H9 (cell line): ENCODE results near the gene HOXD10. TPM values are rescaled to one million over a fixed set of nuclear protein-coding genes. Genes with fewer than 3 reads are reported as not detected.

ENCODE experiments used
- DNase-seq: peaks from one replicate; pipeline ENCODE4 v3.0.0-alpha.2; 2017
- H2AFZ ChIP-seq: one replicate; pipeline ENCODE4 v1.6.1; 2013; ENCODE audit warnings: mild to moderate bottlenecking, low read length, control low read depth, moderate library complexity
- H2AK5ac ChIP-seq: 2 replicates; pipeline ENCODE4 v1.6.1; 2013; ENCODE audit warnings: low read length, control low read depth, mixed read lengths; ENCODE audit not compliant: insufficient read length
- H2BK120ac ChIP-seq: one replicate; pipeline ENCODE4 v1.6.1; 2013; ENCODE audit warnings: low read depth, mild to moderate bottlenecking, low read length, control low read depth, inconsistent platforms; ENCODE audit not compliant: poor library complexity, severe bottlenecking
- H2BK12ac ChIP-seq: 2 replicates; pipeline ENCODE4 v1.6.1; 2013; ENCODE audit warnings: low read length, control low read depth, mixed read lengths, low read depth; ENCODE audit not compliant: insufficient read length
- H2BK15ac ChIP-seq: 2 replicates; pipeline ENCODE4 v1.6.1; 2013; ENCODE audit warnings: low read depth, low read length, control low read depth
- H2BK20ac ChIP-seq: one replicate; pipeline ENCODE4 v1.6.1; 2013; ENCODE audit warnings: low read depth, mild to moderate bottlenecking, low read length, control low read depth, inconsistent platforms; ENCODE audit not compliant: poor library complexity, severe bottlenecking
- H2BK5ac ChIP-seq: 2 replicates; pipeline ENCODE4 v1.6.1; 2013; ENCODE audit warnings: low read length, control low read depth, mixed read lengths; ENCODE audit not compliant: insufficient read length
- H3K14ac ChIP-seq: 2 replicates; pipeline ENCODE4 v1.6.1; 2013; ENCODE audit warnings: low read length, control low read depth; ENCODE audit not compliant: insufficient read depth
- H3K18ac ChIP-seq: 2 replicates; pipeline ENCODE4 v1.6.1; 2013; ENCODE audit warnings: low read depth, mild to moderate bottlenecking, mixed read lengths, low read length, control low read depth; ENCODE audit not compliant: insufficient read length
- H3K23ac ChIP-seq: 2 replicates; pipeline ENCODE4 v1.6.1; 2013; ENCODE audit warnings: low read length, control low read depth, mixed read lengths, low read depth; ENCODE audit not compliant: insufficient read length
- H3K23me2 ChIP-seq: 2 replicates; pipeline ENCODE4 v1.6.1; 2013; ENCODE audit warnings: low read depth, mild to moderate bottlenecking, mixed read lengths, low read length, control low read depth; ENCODE audit not compliant: insufficient read length, poor library complexity, severe bottlenecking
- H3K27ac ChIP-seq: 2 replicates; pipeline ENCODE4 v1.5.1; 2013; ENCODE audit warnings: low read length, control low read depth, mixed read lengths, low read depth; ENCODE audit not compliant: insufficient read length
- H3K27me3 ChIP-seq: 2 replicates; pipeline ENCODE4 v1.6.1; 2013; ENCODE audit warnings: low read length, control low read depth, inconsistent platforms; ENCODE audit not compliant: insufficient read depth
- H3K4ac ChIP-seq: 2 replicates; pipeline ENCODE4 v1.6.1; 2013; ENCODE audit warnings: low read depth, mild to moderate bottlenecking, control low read depth, inconsistent platforms, low read length, moderate library complexity
- H3K4me1 ChIP-seq: 2 replicates; pipeline ENCODE4 v1.6.1; 2013; ENCODE audit warnings: low read length, control low read depth, inconsistent platforms; ENCODE audit not compliant: insufficient read depth
- H3K4me2 ChIP-seq: 2 replicates; pipeline ENCODE4 v1.6.1; 2013; ENCODE audit warnings: low read length, control low read depth, mixed read lengths; ENCODE audit not compliant: insufficient read length, insufficient read depth
- H3K56ac ChIP-seq: 2 replicates; pipeline ENCODE4 v1.6.1; 2013; ENCODE audit warnings: low read depth, mild to moderate bottlenecking, mixed read lengths, low read length, control low read depth; ENCODE audit not compliant: insufficient read length
- H3K79me1 ChIP-seq: 2 replicates; pipeline ENCODE4 v1.6.1; 2013; ENCODE audit warnings: low read depth, mild to moderate bottlenecking, moderate library complexity, low read length, control low read depth, inconsistent platforms; ENCODE audit not compliant: insufficient read depth, poor library complexity, severe bottlenecking
- H3K79me2 ChIP-seq: 2 replicates; pipeline ENCODE4 v1.6.1; 2013; ENCODE audit warnings: low read length, control low read depth, inconsistent platforms; ENCODE audit not compliant: insufficient read depth
- H3K9ac ChIP-seq: 2 replicates; pipeline ENCODE4 v1.6.1; 2013; ENCODE audit warnings: low read length, control low read depth, mixed read lengths; ENCODE audit not compliant: insufficient read length; ENCODE audit errors: extremely low read depth
- H3K9me3 ChIP-seq: one replicate; pipeline ENCODE4 v1.6.1; 2013; ENCODE audit warnings: low read depth, low read length, inconsistent platforms; ENCODE audit not compliant: control insufficient read depth
- H3T11ph ChIP-seq: one replicate; pipeline ENCODE4 v1.6.1; 2013; ENCODE audit warnings: mild to moderate bottlenecking, low read length, control low read depth, inconsistent platforms
- H4K20me1 ChIP-seq: one replicate; pipeline ENCODE4 v1.6.1; 2013; ENCODE audit not compliant: control insufficient read depth, insufficient read length, insufficient read depth
- H4K5ac ChIP-seq: 2 replicates; pipeline ENCODE4 v1.6.1; 2013; ENCODE audit warnings: low read depth, mild to moderate bottlenecking, mixed read lengths, low read length, control low read depth; ENCODE audit not compliant: insufficient read length
- H4K8ac ChIP-seq: replicated peaks from 2 replicates; pipeline ENCODE4 v1.6.1; 2013; ENCODE audit warnings: low read length, control low read depth, mixed read lengths, low read depth; ENCODE audit not compliant: insufficient read length
- H4K91ac ChIP-seq: 2 replicates; pipeline ENCODE4 v1.6.1; 2013; ENCODE audit warnings: low read depth, mild to moderate bottlenecking, moderate library complexity, mixed read lengths, low read length, control low read depth; ENCODE audit not compliant: insufficient read length
- H3K27ac Mint-ChIP-seq, 3 experiments: 2 replicates in 2 of 3; 3 replicates in 1 of 3; pipeline ENCODE4 v1.8.0; 2020 to 2021; ENCODE audit warnings: mixed read lengths in 3 of 3, mild to moderate bottlenecking in 1 of 3, moderate library complexity in 1 of 3
- H3K27me3 Mint-ChIP-seq: 2 replicates; pipeline ENCODE4 v1.8.0; 2021; ENCODE audit warnings: low read depth, mild to moderate bottlenecking, moderate library complexity, mixed read lengths
- H3K36me3 Mint-ChIP-seq, 3 experiments: 2 replicates in 2 of 3; 3 replicates in 1 of 3; pipeline ENCODE4 v1.8.0; 2020 to 2021; ENCODE audit warnings: low read depth in 3 of 3, mixed read lengths in 3 of 3; ENCODE audit not compliant: insufficient read depth in 1 of 3
- H3K4me1 Mint-ChIP-seq, 2 experiments: 2 replicates each; pipeline ENCODE4 v1.8.0; 2020; ENCODE audit warnings: mixed read lengths in 2 of 2
- H3K4me3 Mint-ChIP-seq, 2 experiments: 2 replicates in 1 of 2; 3 replicates in 1 of 2; pipeline ENCODE4 v1.8.0; 2020 to 2021; ENCODE audit warnings: mild to moderate bottlenecking in 2 of 2, mixed read lengths in 2 of 2, moderate library complexity in 1 of 2
- H3K9me3 Mint-ChIP-seq, 2 experiments: 2 replicates in 1 of 2; 3 replicates in 1 of 2; pipeline ENCODE4 v1.8.0; 2020; ENCODE audit warnings: mild to moderate bottlenecking in 2 of 2, mixed read lengths in 2 of 2, moderate library complexity in 1 of 2
- CTCF ChIP-seq: fragments of 200-600 bp; sonication (generic); conservative IDR thresholded peaks from 3 replicates; pipeline ENCODE4 v1.8.0; 2021; ENCODE audit warnings: antibody characterized with exemption, mild to moderate bottlenecking
- WGBS: extraction: QIAGEN DNeasy Blood & Tissue Kit; methylation state at CpG from one replicate; pipeline ENCODE4 v1.1.7; 2013; ENCODE audit warnings: missing lambda C conversion rate, low lambda C conversion rate, mixed read lengths; ENCODE audit not compliant: insufficient read length; ENCODE audit errors: extremely low coverage; 5-methylcytosine and 5-hydroxymethylcytosine counted together
- total RNA-seq: library from RNA; stranded (reverse); gene quantifications from 2 replicates; pipeline ENCODE4 v1.2.1, GENCODE V29; 2021

Gene HOXD10
- total RNA-seq, 1 experiment from 2014 or later = not detected

- H3K27me3 Mint-ChIP-seq = peaks cover 96% of the 10 kb centered on the region
- no peak overlapping the region for H3K23ac ChIP-seq
- no peaks in the 10 kb centered on the region for H4K20me1 ChIP-seq
- no peak overlapping the region for H3K4ac ChIP-seq
- no peak overlapping the region for H3T11ph ChIP-seq
- H3K9me3 ChIP-seq = no peaks in the 10 kb centered on the region
- H4K5ac ChIP-seq = no peak overlapping the region
- H3K36me3 Mint-ChIP-seq = no peaks in the 10 kb centered on the region; a peak in 2 of 7 replicates
- no CpG with 5 or more reads among the region's 25 CpGs for WGBS
- H2BK12ac ChIP-seq = no peak overlapping the region
- H3K23me2 ChIP-seq = no peaks in the 10 kb centered on the region
- H2BK5ac ChIP-seq = no peak overlapping the region
- H3K27ac ChIP-seq = no peak overlapping the region
- no peak overlapping the region for H3K56ac ChIP-seq
- no peak for DNase-seq
- H3K4me3 Mint-ChIP-seq = peak overlapping the region; percentile 25 to 75; a peak in 4 of 5 replicates
- H2BK15ac ChIP-seq = no peak overlapping the region
- H4K91ac ChIP-seq = no peak overlapping the region
- no peak overlapping the region for H2AK5ac ChIP-seq
- H3K79me2 ChIP-seq = no peaks in the 10 kb centered on the region
- TF ChIP-seq CTCF = no peak
- H2AFZ ChIP-seq = no peak overlapping the region
- no peak overlapping the region for H3K27ac Mint-ChIP-seq
- no peak overlapping the region for H3K18ac ChIP-seq
- H3K14ac ChIP-seq = no peak overlapping the region
- no peak overlapping the region for H2BK120ac ChIP-seq
- H3K27me3 ChIP-seq = peaks cover 93% of the 10 kb centered on the region
- no peak overlapping the region for H3K9ac ChIP-seq
- peaks cover 5 to 20% of the 10 kb centered on the region in 2 experiments for H3K9me3 Mint-ChIP-seq
- no peak overlapping the region for H4K8ac ChIP-seq
- H3K4me1 Mint-ChIP-seq = peaks cover 14 to 38% of the 10 kb centered on the region in 2 experiments
- H3K4me1 ChIP-seq = no peaks in the 10 kb centered on the region
- H3K79me1 ChIP-seq = no peaks in the 10 kb centered on the region
- H2BK20ac ChIP-seq = no peak overlapping the region
- H3K4me2 ChIP-seq = peak overlapping the region; percentile 18
Measured at GRCh38 chr2:176105730-176106580, 10.6 kb upstream of the HOXD10 start.
